ENCODE results near the gene KIF5B. TPM values are rescaled to one million over a fixed set of nuclear protein-coding genes. Genes with fewer than 3 reads are reported as not detected.

Gene KIF5B
- total and polyA plus RNA-seq, 2 donors from 2014 or later: 26.9 to 77.2 TPM

- peaks cover 7 to 18% (median 9%) of the 10 kb centered on the region in 3 donors for H3K36me3 ChIP-seq (ENCODE audit: control insufficient read depth in 2 of 3, insufficient read depth in 3 of 3, low read length in 3 of 3)
- H3K4me1 ChIP-seq (ENCODE audit: control insufficient read depth in 2 of 3, insufficient read depth in 2 of 3, low read depth in 1 of 3, low read length in 3 of 3): peaks cover 0 to 15% (median 5%) of the 10 kb centered on the region in 3 donors
- no peak for TF ChIP-seq CTCF (IDR thresholded peaks at IDR 0.05; ENCODE audit: borderline replicate concordance, extremely low read depth, insufficient read depth)
- no peak overlapping the region for H3K27ac ChIP-seq (ENCODE audit: low read depth in 2 of 2, low read length in 2 of 2)
- no peaks in the 10 kb centered on the region for H3K9me3 ChIP-seq (ENCODE audit: control insufficient read depth in 2 of 3, insufficient read depth in 1 of 3, low read length in 3 of 3)
- H3K27me3 ChIP-seq (ENCODE audit: control insufficient read depth, insufficient read depth, low read length): no peaks in the 10 kb centered on the region
- H3K4me3 ChIP-seq (ENCODE audit: low read length in 3 of 3): no peak overlapping the region
- intact Hi-C loops (cut with DNase I): no loop called here
- FAIRE-seq: no peak
- DNase-seq: no peak
- H3K9ac ChIP-seq (ENCODE audit: low read length in 3 of 3): no peak overlapping the region
Observed at GRCh38 chr10:32050177-32050576, 6.0 kb downstream of the KIF5B start.

GRCh38 chr10:32049113-32049512, 7.1 kb downstream of the KIF5B start:
- no peak for TF ChIP-seq CTCF (IDR thresholded peaks at IDR 0.05; ENCODE audit: borderline replicate concordance, extremely low read depth, insufficient read depth)
- H3K4me1 ChIP-seq (ENCODE audit: control insufficient read depth in 2 of 3, insufficient read depth in 2 of 3, low read depth in 1 of 3, low read length in 3 of 3): peaks cover 0 to 15% (median 5%) of the 10 kb centered on the region in 3 donors
- intact Hi-C loops (cut with DNase I): no loop called here
- no peak for FAIRE-seq
- H3K36me3 ChIP-seq (ENCODE audit: control insufficient read depth in 2 of 3, insufficient read depth in 3 of 3, low read length in 3 of 3): peaks cover 7 to 23% (median 11%) of the 10 kb centered on the region in 3 donors
- H3K9ac ChIP-seq (ENCODE audit: low read length in 3 of 3): no peak overlapping the region
- no peak for DNase-seq
- no peaks in the 10 kb centered on the region for H3K27me3 ChIP-seq (ENCODE audit: control insufficient read depth, insufficient read depth, low read length)
- no peaks in the 10 kb centered on the region for H3K9me3 ChIP-seq (ENCODE audit: control insufficient read depth in 2 of 3, insufficient read depth in 1 of 3, low read length in 3 of 3)
- H3K27ac ChIP-seq (ENCODE audit: low read depth in 2 of 2, low read length in 2 of 2): no peak overlapping the region
- H3K4me3 ChIP-seq (ENCODE audit: low read length in 3 of 3): no peak overlapping the region

DNA sequence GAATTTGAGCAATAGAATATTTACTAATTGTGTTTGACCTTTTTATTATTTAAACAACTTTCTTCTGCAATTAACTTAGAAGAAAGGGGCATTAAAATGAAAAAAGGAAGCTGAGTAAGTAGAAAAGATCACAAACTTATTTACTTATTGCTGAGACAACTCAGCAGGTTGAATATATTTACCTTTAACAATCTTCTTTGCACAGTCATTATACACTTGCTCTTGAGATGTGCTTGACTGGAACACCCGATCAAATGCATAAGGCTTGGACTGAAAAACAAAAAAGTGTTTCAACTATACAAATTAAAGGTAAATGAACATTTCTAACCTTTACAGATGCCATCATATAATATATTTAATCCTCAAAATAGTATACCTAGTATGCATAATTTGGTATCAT, 7.9 kb downstream of the KIF5B start:
- intact Hi-C loops (cut with DNase I): no loop called here
- DNase-seq: no peak
- FAIRE-seq: no peak
- Histone ChIP-seq H3K27ac (ENCODE audit: low read depth in 2 of 2, low read length in 2 of 2) (no peak overlapping the region), H3K27me3 (ENCODE audit: control insufficient read depth, insufficient read depth, low read length) (no peaks in the 10 kb centered on the region), H3K9me3 (ENCODE audit: control insufficient read depth in 2 of 3, insufficient read depth in 1 of 3, low read length in 3 of 3) (no peaks in the 10 kb centered on the region), H3K36me3 (ENCODE audit: control insufficient read depth in 2 of 3, insufficient read depth in 3 of 3, low read length in 3 of 3) (peaks cover 7 to 23% (median 11%) of the 10 kb centered on the region in 3 donors), H3K4me1 (ENCODE audit: control insufficient read depth in 2 of 3, insufficient read depth in 2 of 3, low read depth in 1 of 3, low read length in 3 of 3) (peaks cover 0 to 15% (median 5%) of the 10 kb centered on the region in 3 donors), H3K4me3 (ENCODE audit: low read length in 3 of 3) (no peak overlapping the region), H3K9ac (ENCODE audit: low read length in 3 of 3) (no peak overlapping the region)
- TF ChIP-seq CTCF (IDR thresholded peaks at IDR 0.05; ENCODE audit: borderline replicate concordance, extremely low read depth, insufficient read depth): no peak

GRCh38 chr10:32047881-32048280, 8.3 kb downstream of the KIF5B start:
- Histone ChIP-seq H3K4me3 (ENCODE audit: low read length in 3 of 3) (no peak overlapping the region), H3K27ac (ENCODE audit: low read depth in 2 of 2, low read length in 2 of 2) (no peak overlapping the region), H3K9me3 (ENCODE audit: control insufficient read depth in 2 of 3, insufficient read depth in 1 of 3, low read length in 3 of 3) (no peaks in the 10 kb centered on the region), H3K36me3 (ENCODE audit: control insufficient read depth in 2 of 3, insufficient read depth in 3 of 3, low read length in 3 of 3) (peaks cover 7 to 23% (median 11%) of the 10 kb centered on the region in 3 donors), H3K4me1 (ENCODE audit: control insufficient read depth in 2 of 3, insufficient read depth in 2 of 3, low read depth in 1 of 3, low read length in 3 of 3) (peaks cover 0 to 15% (median 5%) of the 10 kb centered on the region in 3 donors), H3K27me3 (ENCODE audit: control insufficient read depth, insufficient read depth, low read length) (no peaks in the 10 kb centered on the region), H3K9ac (ENCODE audit: low read length in 3 of 3) (no peak overlapping the region)
- intact Hi-C loops (cut with DNase I): no loop called here
- no peak for TF ChIP-seq CTCF (IDR thresholded peaks at IDR 0.05; ENCODE audit: borderline replicate concordance, extremely low read depth, insufficient read depth)
- no peak for FAIRE-seq
- DNase-seq: no peak
